SHP77 (cell line): ENCODE results near the gene LTA4H.

Experiments
- DNase-seq, 2 experiments: peaks; one replicate each; lab custom pipeline; 2025; lab: John Stamatoyannopoulos, UW

LTA4H gene

DNA sequence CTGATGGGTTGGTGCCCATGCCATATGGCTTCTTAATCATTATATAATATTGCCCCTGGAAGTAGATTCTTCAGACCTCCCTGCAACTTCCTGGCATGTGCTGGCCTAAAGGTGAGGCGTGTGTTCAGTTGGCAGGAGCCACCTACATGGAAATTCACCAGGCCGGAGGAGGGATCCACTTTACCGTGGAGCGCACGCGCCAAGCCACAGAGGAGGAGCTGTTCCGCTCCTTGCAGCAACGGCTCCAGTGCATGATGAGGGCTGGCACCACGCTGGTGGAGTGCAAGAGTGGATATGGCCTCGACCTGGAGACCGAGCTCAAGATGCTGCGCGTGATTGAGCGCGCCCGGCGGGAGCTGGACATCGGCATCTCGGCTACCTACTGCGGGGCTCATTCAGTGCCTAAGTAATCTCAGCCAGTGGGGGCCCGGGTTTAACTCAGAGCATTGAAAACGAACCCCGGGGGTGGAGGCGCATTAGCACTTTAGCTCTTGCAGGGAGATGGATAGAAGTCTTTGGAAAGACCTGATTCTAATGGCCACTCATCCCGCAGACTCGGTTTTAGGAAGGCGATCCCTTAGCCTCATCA is 78.7 kb downstream of the LTA4H start:
- no peak for DNase-seq

DNA sequence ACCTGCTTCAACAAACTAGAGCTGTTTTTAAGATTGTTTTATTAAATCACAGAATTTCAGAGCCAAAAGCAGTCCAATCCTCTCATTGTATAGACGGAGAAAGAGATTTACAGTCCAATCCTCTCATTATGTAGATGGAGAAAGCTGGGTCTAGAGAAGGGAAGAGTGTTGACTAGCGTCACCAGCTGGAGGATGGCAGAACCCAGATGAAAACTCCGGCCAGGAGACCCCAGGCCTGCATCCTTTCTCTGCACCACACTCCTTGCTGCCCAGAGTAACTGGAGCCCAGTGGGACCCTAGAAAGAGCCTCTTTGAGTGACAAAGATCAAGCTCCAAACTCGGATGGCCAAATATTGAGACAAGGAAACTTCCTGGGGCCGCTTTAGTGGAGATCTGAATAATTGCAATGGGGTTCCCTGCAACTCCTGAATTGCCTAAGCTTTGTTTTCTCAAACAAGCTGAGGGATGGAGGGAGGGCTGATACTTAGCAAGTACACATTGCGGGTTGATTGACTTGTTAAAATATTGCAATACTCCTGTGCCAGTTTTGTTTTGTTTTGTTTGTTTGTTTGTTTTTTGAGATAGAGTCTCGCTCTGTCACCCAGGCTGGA is 79.7 kb downstream of the LTA4H start:
- DNase-seq, result no peak

DNA sequence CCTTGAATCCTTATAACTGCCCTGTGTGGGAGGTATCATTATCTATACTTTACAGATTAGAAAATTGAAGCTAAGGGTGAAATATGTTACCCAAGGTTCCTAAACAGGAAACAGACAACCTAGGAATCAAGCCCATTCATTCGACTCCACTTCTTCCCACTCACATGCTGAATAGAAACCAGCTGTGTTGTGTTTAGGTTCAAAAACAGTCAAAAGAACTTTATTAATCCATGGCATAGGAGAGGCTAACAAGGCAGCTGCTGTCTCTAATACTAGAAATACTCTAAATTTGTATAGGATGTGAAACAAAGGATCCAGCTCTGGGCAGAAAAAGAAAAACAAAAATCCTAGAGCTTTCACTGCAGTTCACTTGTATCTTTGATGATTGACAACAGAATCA is 82.4 kb downstream of the LTA4H start:
- no peak for DNase-seq

DNA sequence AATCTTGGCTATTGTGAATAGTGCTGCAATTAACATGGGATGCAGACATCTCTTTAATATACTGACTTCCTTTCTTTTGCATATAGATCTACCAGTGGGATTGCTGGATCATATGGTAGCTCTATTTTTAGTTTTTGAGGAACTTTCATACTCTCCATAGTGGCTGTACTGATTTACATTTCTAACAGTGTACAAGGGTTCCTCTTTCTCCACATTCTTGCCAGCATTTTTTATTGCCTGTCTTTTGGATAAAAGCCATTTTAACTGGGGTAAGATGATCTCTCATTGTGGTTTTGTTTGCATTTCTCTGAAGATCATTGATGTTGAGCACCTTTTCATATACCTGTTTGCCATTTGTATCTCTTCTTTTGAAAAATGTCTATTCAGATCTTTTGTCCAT is 83.9 kb downstream of the LTA4H start:
- DNase-seq, result no peak
